Measurements from ENCODE around the gene CDKL1.

The CDKL1 gene

DNA sequence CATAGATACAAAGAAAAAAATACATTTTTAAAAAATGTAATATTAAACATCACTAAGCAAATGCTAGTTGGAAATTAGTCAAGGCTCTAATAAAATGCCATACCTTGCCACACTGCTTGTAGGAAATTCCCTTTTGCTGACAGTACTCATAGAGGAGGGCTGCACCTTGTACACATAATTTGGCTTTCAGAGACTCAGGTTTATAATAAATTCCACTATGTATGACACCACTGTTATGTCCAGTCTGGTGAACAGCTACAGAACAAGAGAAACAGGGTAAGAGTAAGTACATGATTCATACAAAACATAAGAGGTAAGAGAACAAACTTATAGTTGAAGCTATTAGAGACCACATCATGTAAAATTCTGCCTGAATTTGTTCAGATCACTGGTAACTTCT, 94.8 kb downstream of the CDKL1 start:
- TF ChIP-seq CTCF (IDR thresholded peaks at IDR 0.05; ENCODE audit: insufficient read depth, missing control alignments): no peak
- FAIRE-seq (no peak), DNase-seq (ENCODE audit: insufficient read length, low spot score) (no peak)

GRCh38 chr14:50299585-50299984, 97.1 kb downstream of the CDKL1 start:
- FAIRE-seq (no peak), DNase-seq (ENCODE audit: insufficient read length, low spot score) (no peak)
- TF ChIP-seq CTCF (IDR thresholded peaks at IDR 0.05; ENCODE audit: insufficient read depth, missing control alignments): no peak

DNA sequence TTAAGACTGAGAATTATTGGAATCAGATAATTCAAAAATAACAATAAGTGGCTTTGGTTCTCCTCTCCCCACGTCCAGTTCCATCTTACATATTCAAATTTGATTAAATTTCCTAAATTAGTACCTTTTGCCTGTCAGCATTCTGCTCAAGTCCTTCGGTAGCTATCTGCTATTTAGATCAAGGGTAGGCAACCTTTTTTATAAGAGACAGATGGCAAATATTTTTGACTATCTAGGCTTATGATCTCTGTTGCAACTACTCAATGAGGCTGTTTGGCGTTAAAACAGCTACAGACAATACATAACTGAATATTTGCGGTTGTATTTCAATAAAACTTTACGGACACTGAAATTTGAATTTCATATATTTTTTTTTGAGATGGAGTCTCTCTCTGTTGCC, 106.4 kb downstream of the CDKL1 start:
- FAIRE-seq (no peak), DNase-seq (ENCODE audit: insufficient read length, low spot score) (no peak)
- no peak for TF ChIP-seq CTCF (IDR thresholded peaks at IDR 0.05; ENCODE audit: insufficient read depth, missing control alignments)

DNA sequence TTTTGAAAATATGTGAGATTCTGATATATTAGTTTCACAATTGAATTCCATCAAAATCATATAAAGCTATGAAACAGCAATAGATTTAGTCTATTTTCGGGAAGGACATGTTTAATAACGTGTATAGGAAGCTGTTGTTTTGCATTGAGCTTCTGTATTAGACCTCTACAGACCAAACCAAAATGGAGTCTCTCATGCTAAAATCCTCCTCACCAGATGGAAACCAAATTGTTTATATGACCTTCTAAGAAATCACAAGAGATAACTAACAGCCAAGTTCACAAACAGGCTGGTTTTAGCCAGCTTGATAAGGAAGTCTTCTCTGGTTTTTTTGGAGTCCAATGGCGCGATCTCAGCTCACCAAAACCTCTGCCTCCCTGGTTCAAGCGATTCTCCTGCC, 108.5 kb downstream of the CDKL1 start:
- FAIRE-seq: no peak
- no peak for TF ChIP-seq CTCF (IDR thresholded peaks at IDR 0.05; ENCODE audit: insufficient read depth, missing control alignments)

DNA sequence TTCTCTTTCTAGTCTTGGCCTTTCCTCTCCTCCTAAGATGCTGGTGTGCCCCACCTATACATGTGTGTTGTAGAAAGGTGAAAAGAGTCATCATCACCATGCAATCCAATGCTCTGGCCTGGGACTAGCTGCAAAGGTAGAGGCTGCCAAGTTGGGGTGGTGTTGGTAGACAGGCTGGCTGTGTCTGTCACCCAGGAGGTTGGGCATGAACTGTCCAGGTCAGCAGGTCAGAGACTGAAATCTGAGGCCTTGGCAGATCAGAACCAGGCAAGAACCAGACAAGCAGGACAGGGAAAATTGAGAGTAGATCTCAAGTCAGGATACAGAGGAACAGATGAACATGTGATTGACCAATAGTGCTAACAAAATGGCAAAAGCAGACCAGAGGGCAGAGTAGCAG, 110.8 kb downstream of the CDKL1 start:
- FAIRE-seq (no peak), DNase-seq (ENCODE audit: insufficient read length, low spot score) (no peak)
- no peak for TF ChIP-seq CTCF (IDR thresholded peaks at IDR 0.05; ENCODE audit: insufficient read depth, missing control alignments)

More for the DNA sequence above, 108.5 kb downstream of the CDKL1 start:
- no peak for DNase-seq (ENCODE audit: insufficient read length, low spot score)

Measured in D721Med (cell line).